ENCODE measurements around the gene LILRA1. TPM values are rescaled to one million over a fixed set of nuclear protein-coding genes. Genes with fewer than 3 reads are reported as not detected.

The LILRA1 gene
- total RNA-seq, 1 experiment from 2014 or later, result not detected

GRCh38 chr19:54608205-54608604 is 14.8 kb downstream of the LILRA1 start:
- Histone ChIP-seq H3K4me1 (ENCODE audit: low read length) (peaks cover 8% of the 10 kb centered on the region), H4K20me1 (ENCODE audit: insufficient read depth, low read depth, low read length) (no peaks in the 10 kb centered on the region), H3K27ac (ENCODE audit: low read length) (no peak overlapping the region), H3K27me3 (ENCODE audit: low read length) (peaks cover 3% of the 10 kb centered on the region; the same call in 1 of the 2 replicates), H3K9me2 (replicated peaks; ENCODE audit: insufficient read depth, low read length) (no peaks in the 10 kb centered on the region), H3K9ac (ENCODE audit: low read length) (no peak overlapping the region), H2AFZ (ENCODE audit: low read length) (no peak overlapping the region), H3K9me3 (ENCODE audit: low read length) (peaks cover 7% of the 10 kb centered on the region; the same call in 1 of the 2 replicates), H3K4me2 (ENCODE audit: low read depth, low read length, poor library complexity, severe bottlenecking) (no peak overlapping the region), H3K4me3 (ENCODE audit: low read length) (no peak overlapping the region), H3K79me2 (ENCODE audit: low read length) (no peaks in the 10 kb centered on the region), H3K36me3 (ENCODE audit: insufficient read depth, low read length) (no peaks in the 10 kb centered on the region)
- DNase-seq, result no peak

- H3K4me2 ChIP-seq (ENCODE audit: low read depth, low read length, poor library complexity, severe bottlenecking), result no peak overlapping the region
- no peak overlapping the region for H3K27ac ChIP-seq (ENCODE audit: low read length)
- no peaks in the 10 kb centered on the region for H4K20me1 ChIP-seq (ENCODE audit: insufficient read depth, low read depth, low read length)
- H3K9me2 ChIP-seq (replicated peaks; ENCODE audit: insufficient read depth, low read length), result no peaks in the 10 kb centered on the region
- H3K9ac ChIP-seq (ENCODE audit: low read length), result no peak overlapping the region
- H3K9me3 ChIP-seq (ENCODE audit: low read length), result peaks cover 7% of the 10 kb centered on the region; the same call in 1 of the 2 replicates
- no peaks in the 10 kb centered on the region for H3K36me3 ChIP-seq (ENCODE audit: insufficient read depth, low read length)
- peaks cover 3% of the 10 kb centered on the region; the same call in 1 of the 2 replicates for H3K27me3 ChIP-seq (ENCODE audit: low read length)
- no peak overlapping the region for H2AFZ ChIP-seq (ENCODE audit: low read length)
- peaks cover 8% of the 10 kb centered on the region for H3K4me1 ChIP-seq (ENCODE audit: low read length)
- H3K4me3 ChIP-seq (ENCODE audit: low read length), result no peak overlapping the region
- no peak for DNase-seq
- no peaks in the 10 kb centered on the region for H3K79me2 ChIP-seq (ENCODE audit: low read length)
Measured at GRCh38 chr19:54608792-54609191, 15.4 kb downstream of the LILRA1 start.

GRCh38 chr19:54609356-54609791 is 15.9 kb downstream of the LILRA1 start:
- no peak overlapping the region for H3K4me3 ChIP-seq (ENCODE audit: low read length)
- no peaks in the 10 kb centered on the region for H3K36me3 ChIP-seq (ENCODE audit: insufficient read depth, low read length)
- no peak overlapping the region for H3K4me2 ChIP-seq (ENCODE audit: low read depth, low read length, poor library complexity, severe bottlenecking)
- no peaks in the 10 kb centered on the region for H4K20me1 ChIP-seq (ENCODE audit: insufficient read depth, low read depth, low read length)
- no peaks in the 10 kb centered on the region for H3K79me2 ChIP-seq (ENCODE audit: low read length)
- H3K9me2 ChIP-seq (replicated peaks; ENCODE audit: insufficient read depth, low read length), result no peaks in the 10 kb centered on the region
- H2AFZ ChIP-seq (ENCODE audit: low read length), result no peak overlapping the region
- H3K9ac ChIP-seq (ENCODE audit: low read length), result no peak overlapping the region
- peaks cover 8% of the 10 kb centered on the region for H3K4me1 ChIP-seq (ENCODE audit: low read length)
- no peak for DNase-seq
- no peak overlapping the region for H3K27ac ChIP-seq (ENCODE audit: low read length)
- H3K27me3 ChIP-seq (ENCODE audit: low read length), result peaks cover 3% of the 10 kb centered on the region; the same call in 1 of the 2 replicates
- peaks cover 7% of the 10 kb centered on the region; the same call in 1 of the 2 replicates for H3K9me3 ChIP-seq (ENCODE audit: low read length)

- Histone ChIP-seq H2AFZ (ENCODE audit: low read length) (no peak overlapping the region), H3K27ac (ENCODE audit: low read length) (no peak overlapping the region), H3K4me2 (ENCODE audit: low read depth, low read length, poor library complexity, severe bottlenecking) (no peak overlapping the region)
Measured at GRCh38 chr19:54612428-54612827, 19.0 kb downstream of the LILRA1 start.

GRCh38 chr19:54614726-54615125 is 21.3 kb downstream of the LILRA1 start:
- no peak overlapping the region for H2AFZ ChIP-seq (ENCODE audit: low read length)
- H3K27ac ChIP-seq (ENCODE audit: low read length), result no peak overlapping the region
- no peaks in the 10 kb centered on the region for H3K9me3 ChIP-seq (ENCODE audit: low read length)
- no peaks in the 10 kb centered on the region for H3K36me3 ChIP-seq (ENCODE audit: insufficient read depth, low read length)
- peaks cover 11% of the 10 kb centered on the region for H3K4me1 ChIP-seq (ENCODE audit: low read length)
- no peak overlapping the region for H3K4me3 ChIP-seq (ENCODE audit: low read length)
- no peak overlapping the region for H3K9ac ChIP-seq (ENCODE audit: low read length)
- H3K9me2 ChIP-seq (replicated peaks; ENCODE audit: insufficient read depth, low read length), result no peaks in the 10 kb centered on the region
- DNase-seq, result no peak
- H3K27me3 ChIP-seq (ENCODE audit: low read length), result peaks cover 3% of the 10 kb centered on the region; the same call in 1 of the 2 replicates
- H3K79me2 ChIP-seq (ENCODE audit: low read length), result no peaks in the 10 kb centered on the region
- no peak overlapping the region for H3K4me2 ChIP-seq (ENCODE audit: low read depth, low read length, poor library complexity, severe bottlenecking)
- H4K20me1 ChIP-seq (ENCODE audit: insufficient read depth, low read depth, low read length), result no peaks in the 10 kb centered on the region

More at GRCh38 chr19:54612428-54612827, 19.0 kb downstream of the LILRA1 start:
- no peaks in the 10 kb centered on the region for H4K20me1 ChIP-seq (ENCODE audit: insufficient read depth, low read depth, low read length)
- H3K4me3 ChIP-seq (ENCODE audit: low read length), result no peak overlapping the region
- no peak overlapping the region for H3K9ac ChIP-seq (ENCODE audit: low read length)
- H3K9me3 ChIP-seq (ENCODE audit: low read length), result no peaks in the 10 kb centered on the region
- no peak for DNase-seq
- no peaks in the 10 kb centered on the region for H3K79me2 ChIP-seq (ENCODE audit: low read length)
- no peaks in the 10 kb centered on the region for H3K9me2 ChIP-seq (replicated peaks; ENCODE audit: insufficient read depth, low read length)
- no peaks in the 10 kb centered on the region for H3K36me3 ChIP-seq (ENCODE audit: insufficient read depth, low read length)
- no peaks in the 10 kb centered on the region for H3K27me3 ChIP-seq (ENCODE audit: low read length)
- H3K4me1 ChIP-seq (ENCODE audit: low read length), result peaks cover 11% of the 10 kb centered on the region

GRCh38 chr19:54616057-54616456 is 22.6 kb downstream of the LILRA1 start:
- H3K27ac ChIP-seq (ENCODE audit: low read length), result no peak overlapping the region
- no peak for DNase-seq
- no peak overlapping the region for H2AFZ ChIP-seq (ENCODE audit: low read length)
- no peak overlapping the region for H3K9ac ChIP-seq (ENCODE audit: low read length)
- H3K36me3 ChIP-seq (ENCODE audit: insufficient read depth, low read length), result no peaks in the 10 kb centered on the region
- H3K9me2 ChIP-seq (replicated peaks; ENCODE audit: insufficient read depth, low read length), result no peaks in the 10 kb centered on the region
- peaks cover 11% of the 10 kb centered on the region for H3K4me1 ChIP-seq (ENCODE audit: low read length)
- no peaks in the 10 kb centered on the region for H3K79me2 ChIP-seq (ENCODE audit: low read length)
- peaks cover 3% of the 10 kb centered on the region; the same call in 1 of the 2 replicates for H3K27me3 ChIP-seq (ENCODE audit: low read length)
- no peak overlapping the region for H3K4me3 ChIP-seq (ENCODE audit: low read length)
- no peaks in the 10 kb centered on the region for H4K20me1 ChIP-seq (ENCODE audit: insufficient read depth, low read depth, low read length)
- H3K9me3 ChIP-seq (ENCODE audit: low read length), result no peaks in the 10 kb centered on the region
- no peak overlapping the region for H3K4me2 ChIP-seq (ENCODE audit: low read depth, low read length, poor library complexity, severe bottlenecking)

GRCh38 chr19:54616821-54617560 is 23.6 kb downstream of the LILRA1 start:
- H3K27me3 ChIP-seq (ENCODE audit: low read length), result peaks cover 3% of the 10 kb centered on the region; the same call in 1 of the 2 replicates
- no peaks in the 10 kb centered on the region for H3K36me3 ChIP-seq (ENCODE audit: insufficient read depth, low read length)
- H3K4me1 ChIP-seq (ENCODE audit: low read length), result peaks cover 11% of the 10 kb centered on the region
- H3K4me2 ChIP-seq (ENCODE audit: low read depth, low read length, poor library complexity, severe bottlenecking), result no peak overlapping the region
- H3K4me3 ChIP-seq (ENCODE audit: low read length), result no peak overlapping the region
- H3K9me2 ChIP-seq (replicated peaks; ENCODE audit: insufficient read depth, low read length), result no peaks in the 10 kb centered on the region
- no peak overlapping the region for H3K9ac ChIP-seq (ENCODE audit: low read length)
- no peaks in the 10 kb centered on the region for H3K79me2 ChIP-seq (ENCODE audit: low read length)
- no peaks in the 10 kb centered on the region for H4K20me1 ChIP-seq (ENCODE audit: insufficient read depth, low read depth, low read length)
- no peak overlapping the region for H3K27ac ChIP-seq (ENCODE audit: low read length)
- H3K9me3 ChIP-seq (ENCODE audit: low read length), result no peaks in the 10 kb centered on the region
- no peak for DNase-seq
- H2AFZ ChIP-seq (ENCODE audit: low read length), result no peak overlapping the region

GRCh38 chr19:54620464-54620863 is 27.0 kb downstream of the LILRA1 start:
- Histone ChIP-seq H3K79me2 (ENCODE audit: low read length) (no peaks in the 10 kb centered on the region), H3K9me2 (replicated peaks; ENCODE audit: insufficient read depth, low read length) (no peaks in the 10 kb centered on the region), H3K4me3 (ENCODE audit: low read length) (no peak overlapping the region), H3K27ac (ENCODE audit: low read length) (no peak overlapping the region), H3K9me3 (ENCODE audit: low read length) (no peaks in the 10 kb centered on the region), H3K27me3 (ENCODE audit: low read length) (peaks cover 3% of the 10 kb centered on the region; the same call in 1 of the 2 replicates), H3K36me3 (ENCODE audit: insufficient read depth, low read length) (no peaks in the 10 kb centered on the region), H3K4me1 (ENCODE audit: low read length) (peaks cover 11% of the 10 kb centered on the region), H3K9ac (ENCODE audit: low read length) (no peak overlapping the region), H2AFZ (ENCODE audit: low read length) (no peak overlapping the region), H3K4me2 (ENCODE audit: low read depth, low read length, poor library complexity, severe bottlenecking) (no peak overlapping the region), H4K20me1 (ENCODE audit: insufficient read depth, low read depth, low read length) (no peaks in the 10 kb centered on the region; the same call in 1 of the 2 replicates)
- no peak for DNase-seq

Measured in Karpas-422 (cell line).